Ishikawa (cell line): Measurements from ENCODE around the gene ARMC9.

Experiments used
- CEBPB ChIP-seq: IDR thresholded peaks from 2 replicates; pipeline ENCODE4 v1.6.1; 2012
- CREB1 ChIP-seq: IDR thresholded peaks from 2 replicates; pipeline ENCODE4 v1.6.1; 2012; ENCODE audit warnings: low read depth
- EGR1 ChIP-seq: IDR thresholded peaks from 2 replicates; pipeline ENCODE4 v1.6.1; 2012
- EP300 ChIP-seq: IDR thresholded peaks from 2 replicates; pipeline ENCODE4 v1.6.1; 2012; ENCODE audit warnings: borderline replicate concordance
- NFIC ChIP-seq: IDR thresholded peaks from 2 replicates; pipeline ENCODE4 v1.6.1; 2012
- RAD21 ChIP-seq: IDR thresholded peaks from 2 replicates; pipeline ENCODE4 v1.6.1; 2012; ENCODE audit warnings: low read depth
- TAF1 ChIP-seq: IDR thresholded peaks from 2 replicates; pipeline ENCODE4 v1.6.1; 2012; ENCODE audit warnings: low read depth, mild to moderate bottlenecking
- TCF12 ChIP-seq: IDR thresholded peaks from 2 replicates; pipeline ENCODE4 v1.6.1; 2012; ENCODE audit warnings: low read depth
- TEAD4 ChIP-seq: IDR thresholded peaks from 2 replicates; pipeline ENCODE4 v1.6.1; 2012
- YY1 ChIP-seq: IDR thresholded peaks from 2 replicates; pipeline ENCODE4 v1.6.1; 2012; ENCODE audit warnings: low read depth
- ZBTB7A ChIP-seq: IDR thresholded peaks from 2 replicates; pipeline ENCODE4 v1.6.1; 2012; ENCODE audit warnings: low read depth
- TF ChIP-seq, protein P1 (sequence below): IDR thresholded peaks from 2 replicates; pipeline ENCODE4 v1.6.1; 2012
- TF ChIP-seq, protein P2 (sequence below): IDR thresholded peaks from 2 replicates; pipeline ENCODE4 v1.6.1; 2012; ENCODE audit warnings: low read depth, mild to moderate bottlenecking

DNA sequence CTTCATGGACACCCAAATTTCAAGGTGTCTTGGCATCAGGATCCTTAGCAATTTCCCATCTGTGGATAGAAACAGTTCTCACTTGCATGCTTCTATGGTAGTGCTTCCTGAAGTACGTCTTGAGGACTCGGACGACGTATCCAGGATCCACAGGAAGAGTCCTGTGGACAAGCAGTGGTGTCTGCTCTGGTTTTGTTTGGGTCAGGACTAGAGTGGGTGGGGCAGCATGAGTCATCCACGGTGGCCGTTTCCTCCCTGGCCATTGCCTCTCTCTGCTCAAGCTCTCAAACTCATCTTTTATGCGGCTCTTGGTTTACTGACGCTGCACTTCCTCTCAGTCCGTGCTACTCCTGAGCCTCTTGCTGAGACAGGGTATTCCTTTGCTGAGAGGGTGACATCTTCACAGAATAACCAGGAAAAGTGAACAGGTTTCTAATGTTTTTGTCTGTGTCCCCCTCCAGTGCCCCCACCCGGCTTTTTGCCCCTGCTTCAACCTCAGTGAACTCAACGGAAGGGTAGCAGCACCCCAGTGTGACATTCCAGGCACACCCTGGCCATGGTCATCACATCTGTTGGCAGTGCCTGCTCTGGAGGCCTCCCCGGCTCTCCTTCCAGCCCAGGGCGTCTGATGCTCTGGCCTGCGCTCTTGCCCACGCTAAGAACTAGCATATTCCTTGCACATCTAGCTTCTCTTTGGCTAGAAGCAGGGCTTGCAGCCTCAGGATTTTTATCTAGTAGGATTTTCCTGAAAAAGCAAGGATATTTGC is 62.2 kb downstream of the ARMC9 start:
- TF ChIP-seq TEAD4 = no peak
- TF ChIP-seq EP300 = no peak
- no peak for TF ChIP-seq RAD21
- TF ChIP-seq NFIC = no peak
- no peak for TF ChIP-seq TAF1
- TF ChIP-seq ZBTB7A = no peak
- TF ChIP-seq, protein P1, sequence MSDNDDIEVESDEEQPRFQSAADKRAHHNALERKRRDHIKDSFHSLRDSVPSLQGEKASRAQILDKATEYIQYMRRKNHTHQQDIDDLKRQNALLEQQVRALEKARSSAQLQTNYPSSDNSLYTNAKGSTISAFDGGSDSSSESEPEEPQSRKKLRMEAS = no peak
- no peak for TF ChIP-seq TCF12
- no peak for TF ChIP-seq CREB1
- TF ChIP-seq CEBPB = no peak
- TF ChIP-seq, protein P2, sequence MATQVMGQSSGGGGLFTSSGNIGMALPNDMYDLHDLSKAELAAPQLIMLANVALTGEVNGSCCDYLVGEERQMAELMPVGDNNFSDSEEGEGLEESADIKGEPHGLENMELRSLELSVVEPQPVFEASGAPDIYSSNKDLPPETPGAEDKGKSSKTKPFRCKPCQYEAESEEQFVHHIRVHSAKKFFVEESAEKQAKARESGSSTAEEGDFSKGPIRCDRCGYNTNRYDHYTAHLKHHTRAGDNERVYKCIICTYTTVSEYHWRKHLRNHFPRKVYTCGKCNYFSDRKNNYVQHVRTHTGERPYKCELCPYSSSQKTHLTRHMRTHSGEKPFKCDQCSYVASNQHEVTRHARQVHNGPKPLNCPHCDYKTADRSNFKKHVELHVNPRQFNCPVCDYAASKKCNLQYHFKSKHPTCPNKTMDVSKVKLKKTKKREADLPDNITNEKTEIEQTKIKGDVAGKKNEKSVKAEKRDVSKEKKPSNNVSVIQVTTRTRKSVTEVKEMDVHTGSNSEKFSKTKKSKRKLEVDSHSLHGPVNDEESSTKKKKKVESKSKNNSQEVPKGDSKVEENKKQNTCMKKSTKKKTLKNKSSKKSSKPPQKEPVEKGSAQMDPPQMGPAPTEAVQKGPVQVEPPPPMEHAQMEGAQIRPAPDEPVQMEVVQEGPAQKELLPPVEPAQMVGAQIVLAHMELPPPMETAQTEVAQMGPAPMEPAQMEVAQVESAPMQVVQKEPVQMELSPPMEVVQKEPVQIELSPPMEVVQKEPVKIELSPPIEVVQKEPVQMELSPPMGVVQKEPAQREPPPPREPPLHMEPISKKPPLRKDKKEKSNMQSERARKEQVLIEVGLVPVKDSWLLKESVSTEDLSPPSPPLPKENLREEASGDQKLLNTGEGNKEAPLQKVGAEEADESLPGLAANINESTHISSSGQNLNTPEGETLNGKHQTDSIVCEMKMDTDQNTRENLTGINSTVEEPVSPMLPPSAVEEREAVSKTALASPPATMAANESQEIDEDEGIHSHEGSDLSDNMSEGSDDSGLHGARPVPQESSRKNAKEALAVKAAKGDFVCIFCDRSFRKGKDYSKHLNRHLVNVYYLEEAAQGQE = no peak
- no peak for TF ChIP-seq EGR1
- no peak for TF ChIP-seq YY1
